Lower leg skin (tissue), 4 donors: ENCODE data around the gene DTNB. TPM values are rescaled to one million over a fixed set of nuclear protein-coding genes. Genes with fewer than 3 reads are reported as not detected.

Experiments used
- DNase-seq, 2 donors: peaks; one replicate each; pipeline ENCODE4 v3.0.0-alpha.2; 2019; ENCODE audit warnings: low spot score in 2 of 2
- H3K4me3 ChIP-seq: fragments of 200-600 bp; sonication (generic); 2 replicates; pipeline ENCODE4 v1.5.1; 2017; ENCODE audit warnings: mild to moderate bottlenecking, low read depth; ENCODE audit not compliant: poor library complexity, severe bottlenecking
- POLR2A ChIP-seq, 2 donors: fragments of 450-650 bp; IDR thresholded peaks; one replicate each; pipeline ENCODE4 v1.6.1; 2016 to 2017; ENCODE audit warnings: antibody characterized with exemption in 2 of 2, mild to moderate bottlenecking in 1 of 2, moderate library complexity in 1 of 2
- WGBS, 2 donors: methylation state at CpG; one replicate each; pipeline ENCODE4 v1.1.5; 2018; 5-methylcytosine and 5-hydroxymethylcytosine counted together
- intact Hi-C: fragments of 100-400 bp; cut with DNase I; formaldehyde crosslinking; loops from one replicate; pipeline ENCODE4 v1.15.0; 2023; ENCODE audit warnings: low total_unique reads
- total RNA-seq, 4 donors: library from RNA; depleted of rRNA; stranded (reverse); fragments of >200 nt; gene quantifications; one replicate each; pipeline ENCODE4 v1.1.0, GENCODE V29; 2016
- TF ChIP-seq, protein P1 (sequence below), 3 donors: fragments of 450-650 bp; IDR thresholded peaks; one replicate each; pipeline ENCODE4 v1.5.1; 2016; ENCODE audit warnings: antibody characterized with exemption in 3 of 3, mild to moderate bottlenecking in 3 of 3, moderate library complexity in 2 of 3

The DTNB gene
- total RNA-seq, 4 donors from 2014 or later = 8.8 to 15.2 (median 12.7) TPM

DNA sequence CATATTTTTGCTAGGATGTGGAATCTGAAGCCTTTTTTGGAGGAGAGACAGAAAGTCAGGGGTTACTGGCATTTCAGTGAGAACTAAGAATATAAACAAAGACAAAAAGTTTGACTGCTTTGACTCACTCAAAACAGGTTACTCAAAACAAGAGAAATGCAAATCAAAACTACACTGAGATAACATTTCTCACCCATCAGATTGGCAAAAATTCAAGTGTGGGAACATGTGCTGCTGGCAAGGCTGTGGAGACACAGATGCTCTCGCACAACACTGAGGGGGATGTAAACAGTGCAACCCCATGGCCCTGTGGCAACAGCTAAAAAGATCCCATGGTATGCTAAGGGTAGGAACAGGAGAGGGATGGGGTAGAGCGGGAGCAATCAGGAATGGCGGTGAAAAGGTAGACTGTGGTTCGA is 86.6 kb downstream of the DTNB start:
- intact Hi-C loops = no loop called here
- DNase-seq = no peak
- H3K4me3 ChIP-seq = no peak overlapping the region
- 70 to 75% methylated on average over 4 of the region's 4 CpGs for WGBS, 2 donors
- TF ChIP-seq, protein P1, sequence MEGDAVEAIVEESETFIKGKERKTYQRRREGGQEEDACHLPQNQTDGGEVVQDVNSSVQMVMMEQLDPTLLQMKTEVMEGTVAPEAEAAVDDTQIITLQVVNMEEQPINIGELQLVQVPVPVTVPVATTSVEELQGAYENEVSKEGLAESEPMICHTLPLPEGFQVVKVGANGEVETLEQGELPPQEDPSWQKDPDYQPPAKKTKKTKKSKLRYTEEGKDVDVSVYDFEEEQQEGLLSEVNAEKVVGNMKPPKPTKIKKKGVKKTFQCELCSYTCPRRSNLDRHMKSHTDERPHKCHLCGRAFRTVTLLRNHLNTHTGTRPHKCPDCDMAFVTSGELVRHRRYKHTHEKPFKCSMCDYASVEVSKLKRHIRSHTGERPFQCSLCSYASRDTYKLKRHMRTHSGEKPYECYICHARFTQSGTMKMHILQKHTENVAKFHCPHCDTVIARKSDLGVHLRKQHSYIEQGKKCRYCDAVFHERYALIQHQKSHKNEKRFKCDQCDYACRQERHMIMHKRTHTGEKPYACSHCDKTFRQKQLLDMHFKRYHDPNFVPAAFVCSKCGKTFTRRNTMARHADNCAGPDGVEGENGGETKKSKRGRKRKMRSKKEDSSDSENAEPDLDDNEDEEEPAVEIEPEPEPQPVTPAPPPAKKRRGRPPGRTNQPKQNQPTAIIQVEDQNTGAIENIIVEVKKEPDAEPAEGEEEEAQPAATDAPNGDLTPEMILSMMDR (IDR thresholded peaks at IDR 0.05) = no peak
- no peak for TF ChIP-seq POLR2A (IDR thresholded peaks at IDR 0.05)

DNA sequence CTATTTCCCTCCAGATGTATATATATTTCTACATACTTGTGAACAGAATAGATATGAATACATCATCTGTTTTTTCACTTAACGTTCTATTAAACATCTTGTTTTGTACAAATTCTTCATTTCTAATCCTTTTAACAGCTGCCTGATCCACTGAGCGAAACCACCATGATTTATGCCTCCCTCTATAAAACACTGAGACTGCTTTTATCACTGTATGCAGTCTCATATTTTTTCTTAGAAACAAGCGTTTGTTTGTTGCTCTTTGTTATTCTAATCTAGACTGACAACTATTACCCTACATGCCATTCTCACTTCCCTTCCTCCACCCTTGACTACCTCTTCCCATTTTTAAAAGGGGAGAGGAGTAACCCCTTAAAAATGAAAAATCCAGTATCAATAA is 88.2 kb downstream of the DTNB start:
- intact Hi-C loops = no loop called here
- WGBS, 2 donors = 70 to 71% methylated on average over 3 of the region's 3 CpGs
- no peak for DNase-seq
- no peak overlapping the region for H3K4me3 ChIP-seq
- no peak for TF ChIP-seq POLR2A (IDR thresholded peaks at IDR 0.05)
- TF ChIP-seq, protein P1 (IDR thresholded peaks at IDR 0.05) = no peak

DNA sequence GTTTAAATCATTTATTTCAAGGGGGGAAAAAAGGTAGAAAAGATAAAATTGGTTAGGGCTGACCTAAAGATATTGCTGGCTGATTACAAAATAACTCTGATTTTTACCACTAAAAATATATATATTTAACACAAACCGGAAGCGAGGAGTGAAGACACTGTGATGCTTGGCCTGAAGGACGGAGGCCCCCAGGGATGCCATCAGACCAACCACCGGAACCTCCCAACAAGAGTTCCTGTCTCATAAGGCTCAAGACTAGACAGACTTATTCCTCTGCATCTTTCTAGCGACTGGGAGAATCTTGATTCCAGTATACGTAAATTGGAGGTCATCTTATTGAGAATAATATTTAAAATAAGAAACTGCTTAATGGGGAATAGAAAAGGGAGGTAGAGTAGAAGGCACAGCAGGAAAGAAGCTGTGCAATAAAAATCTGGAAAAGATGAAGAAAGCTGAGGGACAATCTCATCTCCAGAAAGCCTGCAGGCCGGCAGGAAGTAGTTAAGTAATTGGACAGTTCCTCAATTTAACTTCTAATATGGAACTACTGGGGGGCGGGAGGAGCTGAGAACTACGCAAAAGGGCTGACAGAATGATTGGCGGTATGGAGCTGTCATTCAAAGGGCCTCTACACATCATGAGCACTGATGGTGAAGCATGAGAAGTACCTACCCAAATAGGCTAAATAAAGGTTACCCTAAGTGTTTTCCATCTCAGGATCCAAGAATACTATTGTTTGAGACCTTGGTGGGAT is 91.1 kb downstream of the DTNB start:
- no peak for TF ChIP-seq POLR2A (IDR thresholded peaks at IDR 0.05)
- TF ChIP-seq, protein P1 (IDR thresholded peaks at IDR 0.05) = no peak
- DNase-seq = no peak
- WGBS, 2 donors = 90 to 91% methylated on average over 10 of the region's 10 CpGs

DNA sequence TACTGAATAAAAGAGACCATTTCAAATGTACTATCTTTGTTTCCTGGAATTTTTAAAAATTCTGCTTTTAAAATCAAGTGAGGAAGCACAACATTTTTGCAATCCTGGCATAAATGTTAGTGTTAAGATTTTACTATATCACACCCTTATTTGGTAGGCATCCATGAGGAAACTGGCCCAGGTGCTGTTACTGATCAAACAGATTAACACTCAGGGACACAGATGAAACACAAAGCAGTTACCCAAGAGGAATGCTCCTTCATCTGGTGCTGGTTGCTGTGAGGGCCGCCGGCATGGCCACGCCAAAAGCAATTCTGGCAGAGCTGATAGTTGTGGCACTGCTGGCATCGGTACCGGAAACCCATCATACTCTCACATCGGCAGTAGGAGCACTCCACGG is 96.8 kb downstream of the DTNB start:
- no peak for DNase-seq
- WGBS, 2 donors = 64 to 81% methylated on average over 7 of the region's 7 CpGs
- TF ChIP-seq, protein P1 (IDR thresholded peaks at IDR 0.05) = no peak
- TF ChIP-seq POLR2A (IDR thresholded peaks at IDR 0.05) = no peak
- no peak overlapping the region for H3K4me3 ChIP-seq
- intact Hi-C loops = no loop called here

More for the DNA sequence above, 91.1 kb downstream of the DTNB start:
- intact Hi-C loops = no loop called here
- no peak overlapping the region for H3K4me3 ChIP-seq

DNA sequence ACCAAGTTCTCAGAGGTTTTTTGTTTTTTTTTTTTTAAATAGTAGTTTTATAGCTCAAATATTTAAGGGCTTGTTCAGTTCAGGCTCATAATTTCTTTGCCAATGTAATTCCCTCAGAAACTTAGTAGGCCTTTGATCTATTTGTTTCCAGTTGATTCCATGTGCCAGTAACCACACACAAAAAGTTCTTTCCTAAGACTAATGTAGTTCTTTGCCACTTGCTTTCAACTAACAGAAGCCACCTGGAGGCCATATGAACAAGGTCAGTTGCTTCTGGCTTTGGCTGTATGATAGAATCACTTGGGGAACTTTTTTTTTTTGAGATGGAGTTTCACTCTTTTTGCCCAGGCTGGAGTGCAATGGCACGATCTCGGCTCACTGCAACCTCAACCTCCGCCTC is 100.7 kb downstream of the DTNB start:
- no peak for DNase-seq
- WGBS, 2 donors = 90 to 93% methylated on average over 3 of the region's 3 CpGs
- intact Hi-C loops = no loop called here
- TF ChIP-seq, protein P1 (IDR thresholded peaks at IDR 0.05) = no peak
- TF ChIP-seq POLR2A (IDR thresholded peaks at IDR 0.05) = no peak
- no peak overlapping the region for H3K4me3 ChIP-seq
